ENCODE measurements around the gene CTF1. TPM values are rescaled to one million over a fixed set of nuclear protein-coding genes. Genes with fewer than 3 reads are reported as not detected.
A peak's percentile ranks its signal among the peaks of the same experiment; 100 is the strongest.

The CTF1 gene
- total RNA-seq, 1 experiment from 2014 or later, result 3.6 TPM

DNA sequence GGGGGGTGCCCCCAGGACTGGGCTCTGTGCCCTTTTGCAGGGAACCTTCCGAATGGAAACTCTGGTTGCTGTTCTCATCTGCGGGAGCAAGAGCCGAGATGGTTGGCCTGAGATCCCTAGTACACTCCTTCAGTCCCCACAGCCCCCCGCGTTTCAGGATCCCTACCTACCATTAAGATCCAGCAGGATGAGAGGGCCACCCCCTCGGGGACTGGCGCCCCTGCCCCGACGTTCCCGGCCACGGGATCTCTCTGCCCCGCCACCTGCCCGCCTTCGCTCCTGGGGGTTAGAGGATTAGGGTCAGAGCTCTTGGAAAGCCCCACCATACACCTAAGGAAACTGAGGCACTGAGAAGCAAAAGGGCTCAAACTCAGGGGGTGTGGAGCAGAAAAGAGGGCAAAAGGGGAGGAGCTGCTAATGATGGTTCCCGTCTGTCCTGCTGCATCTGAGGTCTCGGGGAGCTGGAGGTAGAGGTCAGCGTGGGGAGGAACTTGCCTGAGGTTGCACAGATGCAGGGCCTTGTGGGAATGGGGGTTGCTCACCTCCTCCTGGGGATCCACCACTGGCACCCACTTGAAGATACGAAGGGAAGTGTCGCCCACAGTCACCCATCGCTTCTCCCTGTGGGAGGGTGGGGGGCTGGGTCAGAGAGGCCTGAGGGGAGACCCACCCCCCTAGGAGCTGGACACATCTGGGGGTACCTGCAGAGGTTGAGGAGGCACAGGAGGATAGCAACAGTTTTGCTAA lies 3.6 kb upstream of the CTF1 start:
- intact Hi-C loops (cut with micrococcal nuclease), result no loop called here
- H3K9me3 Mint-ChIP-seq (ENCODE audit: unreplicated experiment), result no peaks in the 10 kb centered on the region
- CTCF ChIA-PET, result interaction anchor here (0.6 to 3.6 kb wide), 9 partner anchors 8 to 1304 kb away, joined by 3 to 13 read pairs (median 4); no protein-coding TSS in a partner anchor
- DNase-seq (ENCODE audit: unreplicated experiment), result no peak
- POLR2A ChIA-PET, result interaction anchor here (0.6 to 5.1 kb wide), 9 partner anchors 9 to 134 kb away, joined by 3 to 36 read pairs (median 3); no protein-coding TSS in a partner anchor
- no peaks in the 10 kb centered on the region for H3K27me3 Mint-ChIP-seq (ENCODE audit: insufficient read depth, unreplicated experiment)
- no TSS peak for BruUV-seq (replicated peaks)
- H3K36me3 Mint-ChIP-seq (ENCODE audit: insufficient read depth, unreplicated experiment), result peaks cover 24% of the 10 kb centered on the region
- peaks cover 31% of the 10 kb centered on the region for H3K4me1 Mint-ChIP-seq (ENCODE audit: insufficient read depth, unreplicated experiment)
- peak overlapping the region; percentile 80 for H3K27ac Mint-ChIP-seq (ENCODE audit: low read depth, unreplicated experiment)
- H3K4me3 Mint-ChIP-seq (ENCODE audit: unreplicated experiment), result peak overlapping the region; percentile 75
- TF ChIP-seq, protein P1, sequence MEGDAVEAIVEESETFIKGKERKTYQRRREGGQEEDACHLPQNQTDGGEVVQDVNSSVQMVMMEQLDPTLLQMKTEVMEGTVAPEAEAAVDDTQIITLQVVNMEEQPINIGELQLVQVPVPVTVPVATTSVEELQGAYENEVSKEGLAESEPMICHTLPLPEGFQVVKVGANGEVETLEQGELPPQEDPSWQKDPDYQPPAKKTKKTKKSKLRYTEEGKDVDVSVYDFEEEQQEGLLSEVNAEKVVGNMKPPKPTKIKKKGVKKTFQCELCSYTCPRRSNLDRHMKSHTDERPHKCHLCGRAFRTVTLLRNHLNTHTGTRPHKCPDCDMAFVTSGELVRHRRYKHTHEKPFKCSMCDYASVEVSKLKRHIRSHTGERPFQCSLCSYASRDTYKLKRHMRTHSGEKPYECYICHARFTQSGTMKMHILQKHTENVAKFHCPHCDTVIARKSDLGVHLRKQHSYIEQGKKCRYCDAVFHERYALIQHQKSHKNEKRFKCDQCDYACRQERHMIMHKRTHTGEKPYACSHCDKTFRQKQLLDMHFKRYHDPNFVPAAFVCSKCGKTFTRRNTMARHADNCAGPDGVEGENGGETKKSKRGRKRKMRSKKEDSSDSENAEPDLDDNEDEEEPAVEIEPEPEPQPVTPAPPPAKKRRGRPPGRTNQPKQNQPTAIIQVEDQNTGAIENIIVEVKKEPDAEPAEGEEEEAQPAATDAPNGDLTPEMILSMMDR (IDR thresholded peaks at IDR 0.05; ENCODE audit: unreplicated experiment), result no peak

DNA sequence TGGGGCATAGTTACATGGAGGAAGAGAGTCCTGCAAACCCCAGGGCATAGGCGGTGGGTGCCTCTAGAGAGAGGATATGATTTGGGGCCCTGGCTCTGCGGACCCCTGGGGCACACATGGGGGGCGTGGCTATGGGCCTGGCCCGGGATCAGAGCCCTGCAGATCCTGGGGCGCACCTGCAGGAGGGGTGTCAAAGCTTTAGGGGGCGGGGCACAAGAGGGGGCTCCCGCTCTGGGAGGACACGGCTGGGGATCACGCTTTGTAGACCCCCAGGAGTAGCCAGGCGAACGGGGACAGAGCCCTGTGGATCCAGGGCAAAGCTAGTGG lies 3.0 kb upstream of the CTF1 start:
- Mint-ChIP-seq H3K4me1 (ENCODE audit: insufficient read depth, unreplicated experiment) (peaks cover 31% of the 10 kb centered on the region), H3K4me3 (ENCODE audit: unreplicated experiment) (peak overlapping the region; percentile 75), H3K27me3 (ENCODE audit: insufficient read depth, unreplicated experiment) (no peaks in the 10 kb centered on the region), H3K9me3 (ENCODE audit: unreplicated experiment) (no peaks in the 10 kb centered on the region), H3K36me3 (ENCODE audit: insufficient read depth, unreplicated experiment) (peaks cover 20% of the 10 kb centered on the region), H3K27ac (ENCODE audit: low read depth, unreplicated experiment) (peak overlapping the region; percentile 80)
- TF ChIP-seq, protein P1 (IDR thresholded peaks at IDR 0.05; ENCODE audit: unreplicated experiment), result no peak
- ChIA-PET POLR2A (interaction anchor here (0.6 to 5.1 kb wide), 8 partner anchors 9 to 133 kb away, joined by 3 to 36 read pairs (median 4); no protein-coding TSS in a partner anchor), CTCF (interaction anchor here (0.7 to 3.6 kb wide), 5 partner anchors 8 to 54 kb away, joined by 3 to 13 read pairs (median 6); no protein-coding TSS in a partner anchor)
- intact Hi-C loops (cut with micrococcal nuclease), result no loop called here
- DNase-seq (ENCODE audit: unreplicated experiment), result no peak
- no TSS peak for BruUV-seq (replicated peaks)

DNA sequence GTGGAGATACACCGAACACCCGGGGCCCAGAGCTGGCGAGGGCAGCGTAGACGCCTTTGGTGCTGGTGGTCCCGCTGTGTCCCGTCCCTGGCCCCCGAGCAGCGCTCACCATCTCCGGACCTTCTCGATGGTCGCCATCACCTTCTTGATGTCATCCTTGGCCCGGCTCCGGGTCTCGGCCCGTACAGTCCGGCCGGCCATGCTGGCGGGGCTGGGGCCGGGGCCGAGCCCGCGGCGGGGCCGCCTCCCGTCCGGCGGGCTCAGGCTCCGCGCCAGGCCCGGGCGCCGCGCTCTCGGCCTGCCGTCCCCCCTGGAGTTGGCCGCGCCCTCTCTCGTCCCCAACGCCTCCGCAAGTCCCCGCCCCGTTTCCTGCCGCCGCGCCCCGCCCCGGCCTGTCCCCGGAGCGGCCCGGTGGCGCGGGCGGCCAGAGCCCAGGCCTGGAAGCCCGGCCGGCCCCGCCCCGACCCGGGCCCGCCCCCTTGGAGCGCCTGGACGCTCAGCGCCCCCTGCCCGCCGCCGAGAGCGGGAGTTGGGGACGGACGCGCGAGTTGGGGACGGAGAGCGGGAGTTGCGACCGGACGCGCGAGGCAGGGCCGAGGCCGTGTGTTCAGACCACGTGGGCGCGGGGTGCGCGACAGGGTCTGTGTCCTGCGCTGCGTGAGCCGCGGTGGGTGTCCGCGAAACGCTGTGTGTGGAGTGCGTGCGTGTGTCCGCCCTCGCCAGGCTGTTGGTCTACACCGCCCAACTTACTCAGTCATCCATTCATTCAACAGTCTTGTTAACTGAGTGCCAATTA lies 2.5 kb upstream of the CTF1 start, which contains the start of gene BCL7C:
TSS of gene BCL7C (minus strand) at position 334 of the 796 bp plus-strand sequence. CDS start at position 201, 133 bp downstream.
- no TSS peak for BruUV-seq (replicated peaks)
- CTCF ChIA-PET, result interaction anchor here (1.6 to 3.6 kb wide), 3 partner anchors 20 to 49 kb away, joined by 6 to 13 read pairs (median 6); no protein-coding TSS in a partner anchor

More for the DNA sequence above, 2.5 kb upstream of the CTF1 start, which contains the start of gene BCL7C:
- POLR2A ChIA-PET, result interaction anchor here (0.6 to 5.1 kb wide), 10 partner anchors 8 to 133 kb away, joined by 3 to 36 read pairs (median 4); no protein-coding TSS in a partner anchor
- Mint-ChIP-seq H3K4me3 (ENCODE audit: unreplicated experiment) (peak within 1 kb of the TSS; percentile 75), H3K27me3 (ENCODE audit: insufficient read depth, unreplicated experiment) (no peaks in the 10 kb centered on the region), H3K4me1 (ENCODE audit: insufficient read depth, unreplicated experiment) (peaks cover 31% of the 10 kb centered on the region), H3K36me3 (ENCODE audit: insufficient read depth, unreplicated experiment) (peaks cover 16% of the 10 kb centered on the region), H3K9me3 (ENCODE audit: unreplicated experiment) (no peaks in the 10 kb centered on the region), H3K27ac (ENCODE audit: low read depth, unreplicated experiment) (peak within 1 kb of the TSS; percentile 80)
- peak; percentile 88 for DNase-seq (ENCODE audit: unreplicated experiment)
- intact Hi-C loops (cut with micrococcal nuclease), result loop anchor here (2.0 kb wide), 2 partner anchors 29 to 49 kb away; partner anchors contain the start of gene FBXL19
- TF ChIP-seq, protein P1 (IDR thresholded peaks at IDR 0.05; ENCODE audit: unreplicated experiment), result peak; percentile 43
